Cardiac atrium fibroblast (primary cell): Measurements from ENCODE around the gene RASA4B. TPM values are rescaled to one million over a fixed set of nuclear protein-coding genes. Genes with fewer than 3 reads are reported as not detected.

Experiments
- total RNA-seq: library from RNA; depleted of rRNA; stranded (reverse); fragments of >200 nt; gene quantifications from 2 replicates; pipeline ENCODE4 v1.2.3, GENCODE V29; 2015

RASA4B gene
- 0.18 and 1.1 TPM in 2 replicates for total RNA-seq

GRCh38 chr7:102517550-102518147, at the start of gene RASA4B:
Gene RASA4B (minus strand): TSS chr7:102517777. CDS start chr7:102517710, 67 bp downstream.

DNA sequence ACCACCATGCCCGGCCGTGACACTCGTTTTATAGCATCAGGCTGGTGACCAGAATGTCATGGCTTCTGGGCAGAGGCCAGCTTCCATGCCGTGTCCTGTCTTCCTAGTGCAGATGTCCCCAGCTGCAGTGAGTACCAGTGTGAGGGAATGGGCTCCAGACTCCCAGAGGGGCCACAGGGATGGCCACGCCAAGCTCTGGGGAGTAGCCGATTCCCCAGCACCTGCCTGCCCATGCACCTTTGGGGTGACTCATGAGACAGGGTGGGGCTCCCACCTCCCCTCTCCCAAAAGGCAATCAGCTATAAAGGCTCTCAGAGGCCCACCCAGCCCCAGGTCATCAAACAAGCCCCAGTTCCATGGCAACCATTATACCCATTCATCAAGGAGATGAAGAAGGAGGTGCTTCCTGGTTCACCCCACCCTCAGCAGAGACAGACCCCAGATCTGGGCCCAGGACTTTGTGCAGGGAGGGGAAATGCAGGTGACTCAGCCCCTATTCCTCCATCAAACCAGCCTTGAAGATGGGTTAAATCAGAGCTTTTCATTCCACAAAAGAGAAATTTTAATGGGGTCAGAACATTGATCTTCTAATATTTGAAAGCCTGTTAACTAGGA, 33.3 kb upstream of the RASA4B start, which contains the start of gene SPDYE2:
Gene SPDYE2, plus strand, starts transcription at position 419 of the 615 bp plus-strand sequence. CDS start 2,030 bp downstream, outside the sequence.

GRCh38 chr7:102543596-102543995, 26.0 kb upstream of the RASA4B start, which contains the start of gene UPK3BL2:
Gene UPK3BL2 (minus strand): TSS chr7:102543696. CDS start chr7:102543636, 60 bp downstream.

GRCh38 chr7:102478314-102479208, 39.0 kb downstream of the RASA4B start, which contains the start of gene POLR2J:
Gene POLR2J (minus strand): TSS chr7:102478922. CDS start chr7:102478860, 62 bp downstream.

GRCh38 chr7:102464577-102465280, 52.8 kb downstream of the RASA4B start, which contains the start of the genes ALKBH4 and LRWD1:
Gene ALKBH4 (minus strand): TSS chr7:102464863. CDS start chr7:102464836, 27 bp downstream.
Gene LRWD1 (plus strand): TSS chr7:102464984. CDS start chr7:102465081, 97 bp downstream.

DNA sequence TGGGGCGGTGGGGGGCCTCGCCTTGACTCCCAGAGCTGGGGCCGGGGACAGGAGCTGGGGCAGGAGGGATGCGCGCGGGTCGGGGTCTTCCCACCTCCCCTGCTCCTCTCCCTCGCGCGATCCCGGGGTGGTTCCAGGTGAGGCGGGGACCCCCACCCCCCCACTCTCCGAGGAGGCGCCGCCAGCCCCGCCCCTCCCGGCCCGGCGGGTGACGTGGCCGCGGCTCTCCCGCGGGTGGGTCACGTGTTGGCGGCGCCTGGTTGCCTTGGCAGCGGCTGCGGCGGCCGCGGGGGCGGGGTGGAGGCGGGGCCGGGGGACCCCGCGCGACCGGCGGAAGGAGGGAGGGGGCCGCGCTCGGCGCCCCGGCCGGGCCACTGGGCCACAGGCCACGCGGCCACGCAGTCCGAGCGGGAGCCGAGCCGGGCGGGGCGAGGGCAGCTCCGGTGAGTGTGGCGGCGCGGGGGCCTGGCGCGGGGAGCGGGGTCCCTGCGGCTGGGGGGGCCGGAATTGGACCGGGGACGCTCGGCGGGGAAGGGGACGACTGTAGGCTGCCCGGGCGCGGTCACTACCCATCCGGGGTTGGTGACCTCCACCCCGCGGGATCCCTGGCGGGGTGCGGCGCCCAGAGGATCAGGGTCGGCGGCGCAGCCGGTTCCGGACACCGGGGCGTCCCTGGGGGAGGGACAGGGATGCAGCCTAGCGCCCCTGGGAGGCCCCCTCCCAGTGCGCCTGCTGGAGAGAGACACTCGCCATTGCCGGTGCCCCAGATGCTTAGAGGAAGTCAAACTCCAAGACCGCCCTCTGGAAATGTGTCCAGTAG, 84.1 kb downstream of the RASA4B start, which contains the start of gene ORAI2:
Gene ORAI2, plus strand, starts transcription at position 357 of the 820 bp plus-strand sequence. CDS start 5,382 bp downstream, outside the sequence.

Other genes with a start within 250 kb of the RASA4B start
- 0.54 and 7.3 TPM in 2 replicates for gene SH2B2, start 230.9 kb downstream of the RASA4B start, total RNA-seq
- gene SPDYE6, start 161.3 kb downstream of the RASA4B start, total RNA-seq = not detected in 2 replicates
- 14.4 and 15.7 TPM in 2 replicates for gene PRKRIP1, start 121.4 kb downstream of the RASA4B start, total RNA-seq
- 38.6 and 39.9 TPM in 2 replicates for gene ORAI2, start 84.2 kb downstream of the RASA4B start, total RNA-seq
- 7.4 and 20.3 TPM in 2 replicates for gene ALKBH4, start 52.9 kb downstream of the RASA4B start, total RNA-seq
- 5.6 and 13.9 TPM in 2 replicates for gene LRWD1, start 52.8 kb downstream of the RASA4B start, total RNA-seq
- 26.4 and 27.4 TPM in 2 replicates for gene POLR2J, start 38.9 kb downstream of the RASA4B start, total RNA-seq
- 0.65 TPM in 1 of 2 replicates, not detected in the other for gene UPK3BL2, start 25.9 kb upstream of the RASA4B start, total RNA-seq
- gene SPDYE2, start 33.4 kb upstream of the RASA4B start, total RNA-seq = not detected in 2 replicates
- 3.6 and 5.3 TPM in 2 replicates for gene POLR2J3, start 54.8 kb upstream of the RASA4B start, total RNA-seq
- 1.3 and 12.0 TPM in 2 replicates for gene RASA4, start 99.0 kb upstream of the RASA4B start, total RNA-seq
- gene UPK3BL1, start 125.0 kb upstream of the RASA4B start, total RNA-seq = 8.3 and 10.3 TPM in 2 replicates
- not detected in 2 replicates for gene SPDYE2B, start 132.5 kb upstream of the RASA4B start, total RNA-seq
- 1.6 TPM in 1 of 2 replicates, not detected in the other for gene POLR2J2, start 153.9 kb upstream of the RASA4B start, total RNA-seq
- gene FAM185A, start 231.2 kb upstream of the RASA4B start, total RNA-seq = 3.1 and 5.5 TPM in 2 replicates